Measurements from ENCODE around the gene PZP. TPM values are rescaled to one million over a fixed set of nuclear protein-coding genes. Genes with fewer than 3 reads are reported as not detected.
"Not testable (repeated sequence)": the region's sequence is repeated elsewhere in the genome, so short reads cannot be mapped to it uniquely, and the experiment has no call there.

Gene PZP
- total RNA-seq: 0.67 TPM
- long read RNA-seq: 0 reads

GRCh38 chr12:9208229-9208628 lies at the start of gene PZP:
TSS of gene PZP (minus strand) at chr12:9208395. CDS start at chr12:9208341, 54 bp downstream.
- Histone ChIP-seq H3K27ac (no peak within 1 kb of the TSS), H3K9me3 (no peaks in the 10 kb centered on the region), H3K4me1 (no peaks in the 10 kb centered on the region), H3K4me3 (no peak within 1 kb of the TSS), H3K27me3 (no peaks in the 10 kb centered on the region), H3K36me3 (no peaks in the 10 kb centered on the region)
- ATAC-seq: no peak
- no peak for DNase-seq
- TF ChIP-seq, protein P1, sequence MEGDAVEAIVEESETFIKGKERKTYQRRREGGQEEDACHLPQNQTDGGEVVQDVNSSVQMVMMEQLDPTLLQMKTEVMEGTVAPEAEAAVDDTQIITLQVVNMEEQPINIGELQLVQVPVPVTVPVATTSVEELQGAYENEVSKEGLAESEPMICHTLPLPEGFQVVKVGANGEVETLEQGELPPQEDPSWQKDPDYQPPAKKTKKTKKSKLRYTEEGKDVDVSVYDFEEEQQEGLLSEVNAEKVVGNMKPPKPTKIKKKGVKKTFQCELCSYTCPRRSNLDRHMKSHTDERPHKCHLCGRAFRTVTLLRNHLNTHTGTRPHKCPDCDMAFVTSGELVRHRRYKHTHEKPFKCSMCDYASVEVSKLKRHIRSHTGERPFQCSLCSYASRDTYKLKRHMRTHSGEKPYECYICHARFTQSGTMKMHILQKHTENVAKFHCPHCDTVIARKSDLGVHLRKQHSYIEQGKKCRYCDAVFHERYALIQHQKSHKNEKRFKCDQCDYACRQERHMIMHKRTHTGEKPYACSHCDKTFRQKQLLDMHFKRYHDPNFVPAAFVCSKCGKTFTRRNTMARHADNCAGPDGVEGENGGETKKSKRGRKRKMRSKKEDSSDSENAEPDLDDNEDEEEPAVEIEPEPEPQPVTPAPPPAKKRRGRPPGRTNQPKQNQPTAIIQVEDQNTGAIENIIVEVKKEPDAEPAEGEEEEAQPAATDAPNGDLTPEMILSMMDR (IDR thresholded peaks at IDR 0.05): no peak
- intact Hi-C loops (cut with DNase I): no loop called here

- H3K27me3 ChIP-seq: no peaks in the 10 kb centered on the region
- intact Hi-C loops (cut with DNase I): no loop called here
- no peak overlapping the region for H3K27ac ChIP-seq
- ATAC-seq (no peak), DNase-seq (no peak)
- H3K4me1 ChIP-seq: no peaks in the 10 kb centered on the region
- H3K36me3 ChIP-seq: no peaks in the 10 kb centered on the region
- H3K9me3 ChIP-seq: no peaks in the 10 kb centered on the region
- H3K4me3 ChIP-seq: no peak overlapping the region
- TF ChIP-seq, protein P1 (IDR thresholded peaks at IDR 0.05): no peak
Observed at GRCh38 chr12:9256758-9257405, 48.7 kb upstream of the PZP start.

DNA sequence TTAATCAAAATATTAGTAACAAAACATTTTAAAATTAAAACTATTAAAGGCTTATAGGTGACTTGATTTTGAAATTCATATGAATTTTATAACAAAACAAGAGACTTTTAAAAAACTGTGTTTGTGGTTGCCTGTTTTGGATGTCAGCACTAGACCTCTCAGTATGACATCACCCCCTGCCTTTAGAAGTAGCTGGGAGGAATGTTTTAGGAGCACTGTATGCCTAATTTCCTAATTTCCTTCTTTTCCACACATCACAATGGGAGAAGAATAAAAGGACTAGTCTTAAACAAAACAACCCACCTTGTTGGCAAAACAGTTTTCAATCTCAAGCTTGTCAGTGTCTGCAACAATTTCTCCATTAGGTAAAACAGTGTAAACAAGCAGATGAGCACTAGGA lies 48.1 kb upstream of the PZP start:
- no peaks in the 10 kb centered on the region for H3K9me3 ChIP-seq
- H3K4me3 ChIP-seq: no peak overlapping the region
- TF ChIP-seq, protein P1 (IDR thresholded peaks at IDR 0.05): no peak

DNA sequence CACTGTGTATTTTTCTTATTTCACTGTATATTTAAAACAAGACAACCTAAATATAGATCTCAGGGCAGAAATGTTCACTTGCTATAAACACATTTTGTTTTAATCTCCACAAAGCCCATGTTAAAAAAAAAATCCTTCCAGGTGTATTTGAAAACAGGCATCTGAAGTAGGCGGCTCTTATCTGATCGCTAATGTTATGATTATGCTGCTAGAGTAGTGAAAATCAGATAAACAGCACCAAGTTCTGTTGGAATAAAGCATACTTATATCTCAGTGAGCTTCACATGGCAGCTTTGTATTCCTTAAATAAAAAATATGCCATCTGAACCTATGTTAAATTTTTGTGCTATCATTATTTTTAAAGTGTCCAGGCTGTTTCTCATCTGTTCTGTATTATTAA lies 47.6 kb upstream of the PZP start:
- TF ChIP-seq, protein P1 (IDR thresholded peaks at IDR 0.05): no peak
- Histone ChIP-seq H3K27me3 (no peaks in the 10 kb centered on the region), H3K27ac (no peak overlapping the region), H3K36me3 (no peaks in the 10 kb centered on the region), H3K9me3 (no peaks in the 10 kb centered on the region), H3K4me3 (no peak overlapping the region), H3K4me1 (no peaks in the 10 kb centered on the region)
- DNase-seq (no peak), ATAC-seq (no peak)
- intact Hi-C loops (cut with DNase I): no loop called here

More for the DNA sequence above, 48.1 kb upstream of the PZP start:
- DNase-seq (no peak), ATAC-seq (no peak)
- H3K27ac ChIP-seq: no peak overlapping the region
- H3K4me1 ChIP-seq: no peaks in the 10 kb centered on the region
- no peaks in the 10 kb centered on the region for H3K36me3 ChIP-seq
- no peaks in the 10 kb centered on the region for H3K27me3 ChIP-seq
- intact Hi-C loops (cut with DNase I): no loop called here

GRCh38 chr12:9253464-9253863 lies 45.3 kb upstream of the PZP start:
- Histone ChIP-seq H3K4me3 (no peak overlapping the region), H3K27me3 (no peaks in the 10 kb centered on the region), H3K36me3 (no peaks in the 10 kb centered on the region), H3K9me3 (no peaks in the 10 kb centered on the region), H3K4me1 (no peaks in the 10 kb centered on the region), H3K27ac (no peak overlapping the region)
- DNase-seq: no peak
- TF ChIP-seq, protein P1 (IDR thresholded peaks at IDR 0.05): no peak
- no peak for ATAC-seq
- intact Hi-C loops (cut with DNase I): no loop called here

DNA sequence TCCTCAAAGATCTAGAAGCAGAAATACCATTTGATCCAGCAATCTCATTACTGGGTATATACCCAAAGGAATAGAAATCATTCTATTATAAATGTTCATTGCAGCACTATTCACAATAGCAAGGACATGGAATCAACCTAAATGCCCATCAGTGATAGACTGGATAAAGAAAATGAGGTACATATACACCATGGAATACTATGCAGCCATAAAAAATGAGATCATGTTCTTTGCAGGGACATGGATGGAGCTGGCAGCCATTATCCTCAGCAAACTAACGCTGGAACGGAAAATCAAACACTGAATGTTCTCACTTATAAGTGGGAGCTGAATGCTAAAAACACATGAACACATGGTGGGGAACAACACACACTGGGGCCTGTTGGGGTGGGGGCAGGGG lies 44.6 kb upstream of the PZP start:
- ATAC-seq; H3K9me3 ChIP-seq; intact Hi-C loops (cut with DNase I); H3K36me3 ChIP-seq; DNase-seq; H3K27me3 ChIP-seq; H3K4me1 ChIP-seq; H3K4me3 ChIP-seq; H3K27ac ChIP-seq: not testable (repeated sequence)
